GM18870 (cell line): Measurements from ENCODE around the gene FOXP4.

Experiments used
- ATAC-seq: cut with Tn5 transposase; IDR thresholded peaks from one replicate; pipeline ENCODE4 v1.9.1; 2021; ENCODE audit warnings: moderate library complexity; ENCODE audit not compliant: unreplicated experiment

FOXP4 gene

GRCh38 chr6:41545703-41546474, at the start of gene FOXP4:
Gene FOXP4 (plus strand): TSS chr6:41546381. CDS start chr6:41565761, 19,380 bp downstream.
- peak; percentile 64 for ATAC-seq

GRCh38 chr6:41497573-41497972, 48.6 kb upstream of the FOXP4 start:
- no peak for ATAC-seq

GRCh38 chr6:41497994-41498393, 48.2 kb upstream of the FOXP4 start:
- ATAC-seq = no peak

- ATAC-seq = no peak
These were observed 47.1 kb upstream of the FOXP4 start for GRCh38 chr6:41498968-41499599.

- no peak for ATAC-seq
These were observed 45.6 kb upstream of the FOXP4 start for GRCh38 chr6:41500561-41500960.

- no peak for ATAC-seq
These were observed 43.6 kb upstream of the FOXP4 start for GRCh38 chr6:41502566-41502916.

- ATAC-seq = no peak
These were observed 43.1 kb upstream of the FOXP4 start for GRCh38 chr6:41502917-41503671.

GRCh38 chr6:41503827-41504465, 42.2 kb upstream of the FOXP4 start:
- ATAC-seq = no peak

GRCh38 chr6:41504466-41505121, 41.6 kb upstream of the FOXP4 start:
- ATAC-seq = no peak

- no peak for ATAC-seq
These were observed 40.8 kb upstream of the FOXP4 start for GRCh38 chr6:41505122-41506049.

GRCh38 chr6:41508479-41508878, 37.7 kb upstream of the FOXP4 start:
- ATAC-seq = no peak

- ATAC-seq = no peak
These were observed 36.6 kb upstream of the FOXP4 start for GRCh38 chr6:41509580-41509979.

GRCh38 chr6:41511443-41512060, 34.6 kb upstream of the FOXP4 start:
- no peak for ATAC-seq

GRCh38 chr6:41512146-41512701, 34.0 kb upstream of the FOXP4 start:
- no peak for ATAC-seq

- no peak for ATAC-seq
These were observed 30.2 kb upstream of the FOXP4 start for GRCh38 chr6:41515995-41516394.

GRCh38 chr6:41518118-41518517, 28.1 kb upstream of the FOXP4 start:
- ATAC-seq = no peak

GRCh38 chr6:41519305-41519744, 26.9 kb upstream of the FOXP4 start:
- ATAC-seq = no peak

GRCh38 chr6:41519745-41520699, 26.2 kb upstream of the FOXP4 start:
- ATAC-seq = no peak
